ENCODE data around the gene ZNF813.

GRCh38 chr19:53545271-53546065, 77.9 kb downstream of the ZNF813 start:
- TF ChIP-seq CTCF (IDR thresholded peaks at IDR 0.05; ENCODE audit: low read depth, low read length) (no peak), MAX (IDR thresholded peaks at IDR 0.05; ENCODE audit: low read depth, low read length) (no peak), POLR2A (IDR thresholded peaks at IDR 0.05; ENCODE audit: extremely low read depth, insufficient read length) (no peak), MYC (IDR thresholded peaks at IDR 0.05; ENCODE audit: low read depth, low read length) (no peak)

All from NB4 (cell line).